ENCODE measurements around the gene PGAM2. TPM values are rescaled to one million over a fixed set of nuclear protein-coding genes. Genes with fewer than 3 reads are reported as not detected.

PGAM2 gene
- total RNA-seq, 1 experiment from 2014 or later = not detected

GRCh38 chr7:44067064-44067951, 1.9 kb upstream of the PGAM2 start:
- no peak for DNase-seq (ENCODE audit: low read depth)

GRCh38 chr7:44066494-44067063, 1.2 kb upstream of the PGAM2 start:
- no peak for DNase-seq (ENCODE audit: low read depth)

- DNase-seq (ENCODE audit: low read depth) = no peak
Measured at GRCh38 chr7:44066111-44066460, 719 bp upstream of the PGAM2 start.

GRCh38 chr7:44064791-44065430, 456 bp downstream of the PGAM2 start:
- peak; percentile 55 for DNase-seq (ENCODE audit: low read depth)

GRCh38 chr7:44063894-44064651, 1.3 kb downstream of the PGAM2 start:
- DNase-seq (ENCODE audit: low read depth) = no peak

- DNase-seq (ENCODE audit: low read depth) = no peak
Measured at GRCh38 chr7:44063547-44063893, 1.8 kb downstream of the PGAM2 start.

GRCh38 chr7:44062903-44063295, 2.5 kb downstream of the PGAM2 start:
- DNase-seq (ENCODE audit: low read depth) = no peak

GRCh38 chr7:44062180-44062902, 3.0 kb downstream of the PGAM2 start:
- no peak for DNase-seq (ENCODE audit: low read depth)

GRCh38 chr7:44061645-44062179, 3.7 kb downstream of the PGAM2 start:
- no peak for DNase-seq (ENCODE audit: low read depth)

GRCh38 chr7:44060948-44061644, 4.3 kb downstream of the PGAM2 start:
- DNase-seq (ENCODE audit: low read depth) = no peak

GRCh38 chr7:44060091-44060947, 5.0 kb downstream of the PGAM2 start:
- DNase-seq (ENCODE audit: low read depth) = no peak

- no peak for DNase-seq (ENCODE audit: low read depth)
Measured at GRCh38 chr7:44059219-44060090, 5.9 kb downstream of the PGAM2 start.

GRCh38 chr7:44058759-44059218, 6.6 kb downstream of the PGAM2 start:
- DNase-seq (ENCODE audit: low read depth) = no peak

GRCh38 chr7:44057849-44058758, 7.3 kb downstream of the PGAM2 start:
- DNase-seq (ENCODE audit: low read depth) = no peak

- DNase-seq (ENCODE audit: low read depth) = no peak
Measured at GRCh38 chr7:44057181-44057848, 8.1 kb downstream of the PGAM2 start.

- DNase-seq (ENCODE audit: low read depth) = no peak
Measured at GRCh38 chr7:44056681-44057080, 8.7 kb downstream of the PGAM2 start.

GRCh38 chr7:44052771-44053365, 12.5 kb downstream of the PGAM2 start:
- DNase-seq (ENCODE audit: low read depth) = peak; percentile 4
